Esophagus squamous epithelium (tissue), 5 donors: Measurements from ENCODE around the gene TMC3. TPM values are rescaled to one million over a fixed set of nuclear protein-coding genes. Genes with fewer than 3 reads are reported as not detected.

ENCODE experiments used
- DNase-seq: peaks from one replicate; lab custom pipeline; 2025; lab: John Stamatoyannopoulos, UW
- H3K27ac ChIP-seq, 4 donors: fragments of 200-600 bp; sonication (generic); one replicate each; pipeline ENCODE4 v1.5.1; 2016 to 2019; ENCODE audit warnings: mild to moderate bottlenecking in 1 of 4
- H3K27me3 ChIP-seq, 4 donors: fragments of 200-600 bp; sonication (generic); 1 replicate in 3 of 4; 2 replicates in 1 of 4; pipeline versions ENCODE4 v1.5.1 to v1.6.0; 2017 to 2021; ENCODE audit warnings: antibody characterized with exemption in 1 of 4
- H3K36me3 ChIP-seq, 3 donors: fragments of 200-600 bp; sonication (generic); one replicate each; pipeline ENCODE4 v1.5.1; 2016 to 2019
- H3K4me1 ChIP-seq, 3 donors: fragments of 200-600 bp; sonication (generic); one replicate each; pipeline ENCODE4 v1.5.1; 2017 to 2019
- H3K4me3 ChIP-seq, 4 donors: fragments of 200-600 bp; sonication (generic); 1 replicate in 3 of 4; 2 replicates in 1 of 4; pipeline ENCODE4 v1.5.1; 2016 to 2019; ENCODE audit warnings: mild to moderate bottlenecking in 2 of 4, moderate library complexity in 1 of 4
- H3K9me3 ChIP-seq, 3 donors: fragments of 200-600 bp; sonication (generic); one replicate each; pipeline ENCODE4 v1.5.1; 2016 to 2019
- CTCF ChIP-seq, 6 experiments: fragments of 450-650 bp in 4 of 6; fragments of 200-600 bp in 2 of 6; sonication (generic) in 2 of 6; IDR thresholded peaks; one replicate each; pipeline ENCODE4 v1.5.1; 2016 to 2019; ENCODE audit warnings: antibody characterized with exemption in 6 of 6, mild to moderate bottlenecking in 4 of 6, moderate library complexity in 4 of 6
- POLR2A ChIP-seq, 4 donors: fragments of 450-650 bp; IDR thresholded peaks; one replicate each; pipeline ENCODE4 v1.6.1; 2017; ENCODE audit warnings: antibody characterized with exemption in 4 of 4, mild to moderate bottlenecking in 4 of 4, moderate library complexity in 3 of 4
- whole genome bisulfite sequencing, 2 donors: methylation state at CpG; one replicate each; pipeline ENCODE4 v1.1.5; 2018; 5-methylcytosine and 5-hydroxymethylcytosine counted together
- intact Hi-C: fragments of 100-400 bp; cut with DNase I; formaldehyde crosslinking; loops from one replicate; pipeline ENCODE4 v1.15.0; 2022
- total RNA-seq, 4 donors: library from RNA; depleted of rRNA; stranded (reverse); fragments of >200 nt; gene quantifications; one replicate each; pipeline ENCODE4 v1.1.0, GENCODE V29; 2016
- donor health status: DM: yes; HTN: yes; CAD: no.

The TMC3 gene
- total RNA-seq, 4 donors from 2014 or later, result not detected

- 43 to 59% methylated on average over 5 of the region's 5 CpGs for WGBS, 2 donors
- no peak for DNase-seq
- intact Hi-C loops, result no loop called here
- Histone ChIP-seq H3K4me3 (no peak overlapping the region), H3K27ac (peak overlapping the region; percentile 71 to 83 (median 78)), H3K27me3 (no peaks in the 10 kb centered on the region), H3K9me3 (no peaks in the 10 kb centered on the region), H3K36me3 (peaks cover 6 to 89% (median 21%) of the 10 kb centered on the region in 3 donors), H3K4me1 (peaks cover 21 to 38% (median 22%) of the 10 kb centered on the region in 3 donors)
- TF ChIP-seq CTCF (IDR thresholded peaks at IDR 0.05), result no peak
- no peak for TF ChIP-seq POLR2A (IDR thresholded peaks at IDR 0.05)
Observed at GRCh38 chr15:81313686-81314085, 60.3 kb downstream of the TMC3 start.

- TF ChIP-seq POLR2A (IDR thresholded peaks at IDR 0.05), result no peak
- no peak for TF ChIP-seq CTCF (IDR thresholded peaks at IDR 0.05)
- no peaks in the 10 kb centered on the region for H3K27me3 ChIP-seq
- no peak for DNase-seq
- H3K36me3 ChIP-seq, result peaks cover 6 to 89% (median 21%) of the 10 kb centered on the region in 3 donors
- H3K4me1 ChIP-seq, result peaks cover 21 to 38% (median 22%) of the 10 kb centered on the region in 3 donors
- H3K27ac ChIP-seq, result peak overlapping the region; percentile 71 to 83 (median 78)
- H3K4me3 ChIP-seq, result no peak overlapping the region
- no peaks in the 10 kb centered on the region for H3K9me3 ChIP-seq
- WGBS, 2 donors, result 39 to 46% methylated on average over 13 to 19 of the region's 22 CpGs
- intact Hi-C loops, result no loop called here
Observed at GRCh38 chr15:81312790-81313543, 61.0 kb downstream of the TMC3 start.

- Histone ChIP-seq H3K4me1 (peaks cover 21 to 38% (median 22%) of the 10 kb centered on the region in 3 donors), H3K9me3 (no peaks in the 10 kb centered on the region), H3K4me3 (no peak overlapping the region), H3K27me3 (no peaks in the 10 kb centered on the region), H3K27ac (peak overlapping the region; percentile 63 to 83 (median 76)), H3K36me3 (peaks cover 8 to 89% (median 12%) of the 10 kb centered on the region in 3 donors)
- no peak for DNase-seq
- 78 to 79% methylated on average over 7 to 10 of the region's 10 CpGs for WGBS, 2 donors
- no peak for TF ChIP-seq CTCF (IDR thresholded peaks at IDR 0.05)
- TF ChIP-seq POLR2A (IDR thresholded peaks at IDR 0.05), result no peak
- intact Hi-C loops, result no loop called here
Observed at GRCh38 chr15:81311752-81312464, 62.1 kb downstream of the TMC3 start.

- Histone ChIP-seq H3K36me3 (peaks cover 9 to 89% (median 9%) of the 10 kb centered on the region in 3 donors), H3K9me3 (no peaks in the 10 kb centered on the region), H3K27ac (peak overlapping the region in 1 of 4 donors; percentile 75), H3K27me3 (no peaks in the 10 kb centered on the region), H3K4me1 (peaks cover 21 to 51% (median 22%) of the 10 kb centered on the region in 3 donors), H3K4me3 (no peak overlapping the region)
- 95 to 100% methylated on average over 4 to 5 of the region's 5 CpGs for WGBS, 2 donors
- intact Hi-C loops, result no loop called here
- no peak for DNase-seq
- TF ChIP-seq CTCF (IDR thresholded peaks at IDR 0.05), result no peak
- no peak for TF ChIP-seq POLR2A (IDR thresholded peaks at IDR 0.05)
Observed at GRCh38 chr15:81310480-81310879, 63.5 kb downstream of the TMC3 start.
